A673 (cell line): ENCODE measurements around the gene C12orf57. TPM values are rescaled to one million over a fixed set of nuclear protein-coding genes. Genes with fewer than 3 reads are reported as not detected.
A peak's percentile ranks its signal among the peaks of the same experiment; 100 is the strongest.

Experiments
- BruUV-seq: library from RNA; stranded (reverse); fragments of 400-500 nt; replicated peaks from 2 replicates; lab custom pipeline; 2021; lab: Mats Ljungman, UMichigan
- CTCF ChIA-PET: fragments of 300-600 bp; sonication (Branson Sonifier 250); formaldehyde crosslinking; loops from one replicate; lab custom pipeline; 2022; ENCODE audit warnings: antibody characterized with exemption; lab: Charles Lee
- POLR2A ChIA-PET: fragments of 300-600 bp; sonication (Branson Sonifier 250); formaldehyde crosslinking; loops from one replicate; lab custom pipeline; 2022; ENCODE audit warnings: antibody characterized with exemption; ENCODE audit not compliant: low non-redundant PET; lab: Charles Lee
- DNase-seq: peaks from one replicate; pipeline ENCODE4 v3.0.0-alpha.2; 2015; ENCODE audit warnings: low spot score
- H3K27ac ChIP-seq: fragments of 200-600 bp; sonication (generic); 2 replicates; pipeline ENCODE4 v1.5.1; 2016; ENCODE audit warnings: mixed run types, low read depth, mild to moderate bottlenecking, mixed read lengths, antibody characterized with exemption, low read length; ENCODE audit not compliant: poor library complexity, severe bottlenecking
- H3K27me3 ChIP-seq: fragments of 200-600 bp; sonication (generic); replicated peaks from 2 replicates; pipeline ENCODE4 v1.6.1; 2017; ENCODE audit warnings: mixed run types, low read depth, mild to moderate bottlenecking, mixed read lengths, antibody characterized with exemption, low read length; ENCODE audit not compliant: insufficient read depth, poor library complexity
- H3K36me3 ChIP-seq: fragments of 200-600 bp; sonication (generic); 2 replicates; pipeline ENCODE4 v1.6.1; 2016; ENCODE audit warnings: mixed run types, mild to moderate bottlenecking, mixed read lengths, antibody characterized with exemption, low read length; ENCODE audit not compliant: insufficient read depth, poor library complexity, severe bottlenecking
- H3K4me1 ChIP-seq: fragments of 200-600 bp; sonication (generic); 2 replicates; pipeline ENCODE4 v1.6.1; 2017; ENCODE audit warnings: mixed run types, mild to moderate bottlenecking, mixed read lengths, antibody characterized with exemption, low read length; ENCODE audit not compliant: insufficient read depth, poor library complexity, severe bottlenecking
- H3K4me3 ChIP-seq: fragments of 200-600 bp; sonication (generic); 2 replicates; pipeline ENCODE4 v1.5.1; 2016; ENCODE audit warnings: low read depth, mixed run types, mild to moderate bottlenecking, mixed read lengths, low read length; ENCODE audit not compliant: poor library complexity, severe bottlenecking
- H3K9me3 ChIP-seq: fragments of 200-600 bp; sonication (generic); 2 replicates; pipeline ENCODE4 v1.6.1; 2016; ENCODE audit warnings: mixed run types, low read depth, mild to moderate bottlenecking, mixed read lengths, antibody characterized with exemption, low read length; ENCODE audit not compliant: poor library complexity, severe bottlenecking
- CTCF ChIP-seq: fragments of 300-800, 200-600 bp; sonication (generic); conservative IDR thresholded peaks from 2 replicates; pipeline ENCODE4 v1.5.1; 2017; ENCODE audit warnings: low read depth, mild to moderate bottlenecking, antibody characterized with exemption, low read length, moderate library complexity, mixed read lengths
- EZH2 ChIP-seq: fragments of 200-600 bp; sonication (generic); IDR thresholded peaks from 2 replicates; pipeline ENCODE4 v1.6.1; 2017; ENCODE audit warnings: borderline replicate concordance, low read depth, mild to moderate bottlenecking, mixed read lengths, antibody characterized with exemption, low read length; ENCODE audit not compliant: poor library complexity, severe bottlenecking
- intact Hi-C: fragments of 100-400 bp; cut with micrococcal nuclease; formaldehyde crosslinking; loops from one replicate; pipeline ENCODE4 v1.10.0; 2022; ENCODE audit not compliant: unreplicated experiment
- total RNA-seq: library from RNA; stranded (reverse); gene quantifications from 2 replicates; pipeline ENCODE4 v1.2.3, GENCODE V29; 2021

Gene C12orf57
- total RNA-seq, 1 experiment from 2014 or later, result 260 TPM

GRCh38 chr12:6941782-6942181 lies 2.0 kb upstream of the C12orf57 start:
- no TSS peak for BruUV-seq
- TF ChIP-seq CTCF (no peak), EZH2 (no peak)
- no peaks in the 10 kb centered on the region for H3K9me3 ChIP-seq
- H3K27me3 ChIP-seq, result no peaks in the 10 kb centered on the region
- intact Hi-C loops, result no loop called here
- H3K4me1 ChIP-seq, result peaks cover 31% of the 10 kb centered on the region
- peaks cover 36% of the 10 kb centered on the region for H3K36me3 ChIP-seq
- H3K27ac ChIP-seq, result peak overlapping the region; percentile 39
- POLR2A ChIA-PET, result no interaction called here
- no peak for DNase-seq
- H3K4me3 ChIP-seq, result no peak overlapping the region
- CTCF ChIA-PET, result no interaction called here

DNA sequence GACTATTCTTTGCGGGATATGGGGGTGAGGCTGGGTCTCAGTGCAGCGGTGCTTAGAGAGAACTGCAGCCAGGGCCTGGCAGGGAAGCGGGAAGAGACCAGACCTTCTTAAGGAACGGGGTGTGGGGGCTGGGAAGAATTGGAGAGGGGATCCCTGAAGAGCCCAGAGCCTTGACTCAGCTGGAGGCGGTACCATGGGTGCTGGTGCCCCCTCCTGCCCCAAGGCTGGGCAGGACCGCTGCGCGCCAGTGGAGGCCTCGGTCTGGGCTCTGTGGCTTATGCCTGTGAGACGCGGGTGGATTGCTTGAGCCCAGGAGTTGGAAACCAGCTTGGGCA lies 1.5 kb upstream of the C12orf57 start:
- no peaks in the 10 kb centered on the region for H3K27me3 ChIP-seq
- peaks cover 26% of the 10 kb centered on the region for H3K4me1 ChIP-seq
- H3K36me3 ChIP-seq, result peaks cover 34% of the 10 kb centered on the region
- POLR2A ChIA-PET, result interaction anchor here (0.6 kb wide), 1 partner anchor 174 kb away, joined by 3 read pairs; no protein-coding TSS in a partner anchor
- BruUV-seq, result no TSS peak
- no peak for TF ChIP-seq CTCF
- no peak for TF ChIP-seq EZH2
- no peaks in the 10 kb centered on the region for H3K9me3 ChIP-seq
- CTCF ChIA-PET, result interaction anchor here (3.2 kb wide), 1 partner anchor 23 kb away, joined by 20 read pairs; no protein-coding TSS in a partner anchor
- DNase-seq, result no peak
- intact Hi-C loops, result no loop called here
- no peak overlapping the region for H3K4me3 ChIP-seq
- H3K27ac ChIP-seq, result peak overlapping the region; percentile 99

GRCh38 chr12:6943389-6943721 lies 467 bp upstream of the C12orf57 start:
- POLR2A ChIA-PET, result interaction anchor here (0.6 to 2.0 kb wide), 8 partner anchors 18 to 1107 kb away, joined by 3 to 19 read pairs (median 6); partner anchors contain the start of gene PEX5
- H3K4me3 ChIP-seq, result peak overlapping the region; percentile 64
- no TSS peak for BruUV-seq
- peak overlapping the region; percentile 99 for H3K27ac ChIP-seq
- intact Hi-C loops, result no loop called here
- H3K36me3 ChIP-seq, result peaks cover 33% of the 10 kb centered on the region
- peak; percentile 93 for DNase-seq
- CTCF ChIA-PET, result interaction anchor here (0.8 to 3.2 kb wide), 5 partner anchors 18 to 165 kb away, joined by 3 to 20 read pairs (median 5); no protein-coding TSS in a partner anchor
- peaks cover 21% of the 10 kb centered on the region for H3K4me1 ChIP-seq
- H3K9me3 ChIP-seq, result no peaks in the 10 kb centered on the region
- no peaks in the 10 kb centered on the region for H3K27me3 ChIP-seq
- no peak for TF ChIP-seq CTCF
- TF ChIP-seq EZH2, result no peak
